GM12873 (cell line): ENCODE measurements around the gene MLPH.

Source experiments
- TF ChIP-seq, protein P1 (sequence below): IDR thresholded peaks from 2 replicates; pipeline ENCODE4 v1.5.1; 2012; ENCODE audit warnings: low read depth, mild to moderate bottlenecking, moderate library complexity, low read length, control low read depth; ENCODE audit not compliant: insufficient read depth; ENCODE audit errors: missing control alignments

Gene MLPH

DNA sequence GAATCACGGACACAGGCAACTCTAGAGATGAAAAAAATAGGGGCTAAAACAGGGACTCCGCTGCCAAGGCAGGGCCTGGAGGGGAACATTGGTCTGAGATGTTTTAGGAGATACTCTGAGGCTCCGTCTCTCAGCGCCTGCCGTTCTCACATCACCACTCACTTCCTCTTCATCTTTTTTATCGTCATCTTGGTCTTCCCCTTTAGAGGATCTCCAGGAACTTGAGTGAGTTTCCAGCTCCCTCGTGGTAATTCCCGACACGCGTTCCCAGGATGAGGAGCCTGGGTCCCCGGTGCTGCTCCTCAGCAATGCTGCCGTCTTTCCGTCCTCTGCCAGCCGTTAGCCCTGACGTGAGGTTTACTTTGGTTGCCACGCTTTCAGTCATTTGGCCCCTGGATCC lies 16.1 kb downstream of the MLPH start:
- TF ChIP-seq, protein P1, sequence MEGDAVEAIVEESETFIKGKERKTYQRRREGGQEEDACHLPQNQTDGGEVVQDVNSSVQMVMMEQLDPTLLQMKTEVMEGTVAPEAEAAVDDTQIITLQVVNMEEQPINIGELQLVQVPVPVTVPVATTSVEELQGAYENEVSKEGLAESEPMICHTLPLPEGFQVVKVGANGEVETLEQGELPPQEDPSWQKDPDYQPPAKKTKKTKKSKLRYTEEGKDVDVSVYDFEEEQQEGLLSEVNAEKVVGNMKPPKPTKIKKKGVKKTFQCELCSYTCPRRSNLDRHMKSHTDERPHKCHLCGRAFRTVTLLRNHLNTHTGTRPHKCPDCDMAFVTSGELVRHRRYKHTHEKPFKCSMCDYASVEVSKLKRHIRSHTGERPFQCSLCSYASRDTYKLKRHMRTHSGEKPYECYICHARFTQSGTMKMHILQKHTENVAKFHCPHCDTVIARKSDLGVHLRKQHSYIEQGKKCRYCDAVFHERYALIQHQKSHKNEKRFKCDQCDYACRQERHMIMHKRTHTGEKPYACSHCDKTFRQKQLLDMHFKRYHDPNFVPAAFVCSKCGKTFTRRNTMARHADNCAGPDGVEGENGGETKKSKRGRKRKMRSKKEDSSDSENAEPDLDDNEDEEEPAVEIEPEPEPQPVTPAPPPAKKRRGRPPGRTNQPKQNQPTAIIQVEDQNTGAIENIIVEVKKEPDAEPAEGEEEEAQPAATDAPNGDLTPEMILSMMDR: no peak

DNA sequence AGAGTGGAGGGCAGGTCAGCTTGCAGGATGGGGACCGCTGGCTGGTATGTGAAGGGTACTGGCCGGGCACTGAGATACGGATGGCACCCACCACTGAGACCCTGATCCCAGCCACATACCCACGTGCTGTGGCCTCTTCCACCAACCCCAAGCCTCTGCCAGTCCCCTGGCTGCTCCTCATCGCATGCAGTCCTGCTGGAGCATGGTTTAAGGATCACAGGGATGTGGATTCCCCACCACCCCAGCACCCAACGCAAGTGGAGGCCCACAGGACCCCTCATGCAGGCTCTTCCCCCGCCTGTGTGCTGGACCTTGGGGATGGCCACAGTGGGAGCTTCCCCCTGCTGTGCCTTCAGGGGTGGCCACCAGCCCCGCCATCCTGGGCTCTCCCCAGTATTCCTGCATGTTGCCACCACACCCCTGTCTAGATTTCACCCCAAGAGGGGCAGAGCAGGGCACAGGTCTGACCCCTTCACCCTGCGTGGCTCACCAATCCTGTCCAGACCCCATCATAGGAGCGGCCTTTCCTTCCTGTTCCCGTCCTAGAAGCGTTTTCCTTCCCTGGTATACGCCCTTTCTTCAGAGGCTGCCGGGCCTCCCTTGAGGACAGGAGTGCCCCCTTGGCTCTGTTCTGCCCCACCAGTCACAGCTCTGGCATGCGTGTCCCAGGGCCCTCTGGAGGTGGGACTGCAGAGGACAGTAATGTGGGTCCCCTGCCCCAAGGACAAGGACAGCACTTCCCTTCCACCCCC lies 18.3 kb downstream of the MLPH start:
- TF ChIP-seq, protein P1: no peak

DNA sequence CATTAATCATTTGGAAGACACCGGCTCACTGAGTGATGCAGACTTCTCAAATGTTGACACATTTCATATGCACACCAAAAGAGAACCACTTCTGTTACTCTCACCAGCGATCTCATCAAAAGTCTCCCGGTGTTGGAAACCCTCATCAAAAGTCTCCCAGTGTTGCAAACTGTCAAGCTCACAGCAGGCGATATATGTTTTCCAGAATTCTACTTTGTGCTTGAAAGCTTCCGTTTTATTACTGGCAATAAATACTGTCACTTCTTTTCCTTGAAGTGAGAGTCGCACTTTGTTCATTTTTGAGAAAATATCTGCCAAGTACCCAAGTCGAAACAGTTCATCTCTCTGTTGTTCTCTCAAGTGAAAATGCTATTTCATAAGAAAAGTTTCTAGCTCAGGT lies 20.5 kb downstream of the MLPH start:
- TF ChIP-seq, protein P1: no peak

DNA sequence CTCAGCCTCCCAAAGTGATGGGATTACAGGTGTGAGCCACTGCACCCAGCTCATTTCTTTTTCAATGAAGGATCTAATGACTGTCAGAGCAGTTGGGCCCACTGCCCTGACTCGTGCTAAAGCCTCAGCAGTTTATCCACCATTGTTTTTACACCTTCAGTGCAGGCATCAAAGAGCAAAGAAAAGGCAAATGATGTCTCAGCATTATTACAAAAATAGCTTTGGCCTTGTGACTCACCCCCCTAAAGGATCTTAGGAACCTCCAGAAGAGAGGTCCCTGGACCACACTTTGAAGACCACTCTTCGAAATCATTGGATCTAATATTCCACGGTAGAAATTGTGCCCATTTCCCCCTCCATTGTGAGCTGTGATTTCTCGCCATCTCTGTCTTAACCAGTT lies 21.3 kb downstream of the MLPH start:
- TF ChIP-seq, protein P1: no peak

DNA sequence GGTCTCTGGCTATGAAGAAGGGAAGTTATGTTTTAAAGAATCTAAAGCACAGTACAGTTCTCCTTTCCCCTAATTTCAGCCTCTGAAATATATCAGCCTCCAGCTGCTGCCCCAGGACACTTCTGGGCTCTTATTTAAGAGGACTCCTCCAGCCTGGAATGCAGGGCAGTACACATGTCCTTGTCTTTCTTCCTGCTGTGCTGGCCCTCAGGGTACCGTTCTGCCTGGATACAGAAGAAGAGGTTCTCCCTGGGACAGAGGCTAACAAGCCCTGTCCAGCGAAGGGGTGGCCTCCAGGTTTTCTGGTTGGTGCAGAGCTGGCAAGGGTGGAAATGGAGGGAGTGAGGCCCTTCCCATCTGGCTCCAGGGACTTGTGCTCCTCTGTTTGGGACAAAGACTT lies 22.1 kb downstream of the MLPH start:
- TF ChIP-seq, protein P1: no peak

DNA sequence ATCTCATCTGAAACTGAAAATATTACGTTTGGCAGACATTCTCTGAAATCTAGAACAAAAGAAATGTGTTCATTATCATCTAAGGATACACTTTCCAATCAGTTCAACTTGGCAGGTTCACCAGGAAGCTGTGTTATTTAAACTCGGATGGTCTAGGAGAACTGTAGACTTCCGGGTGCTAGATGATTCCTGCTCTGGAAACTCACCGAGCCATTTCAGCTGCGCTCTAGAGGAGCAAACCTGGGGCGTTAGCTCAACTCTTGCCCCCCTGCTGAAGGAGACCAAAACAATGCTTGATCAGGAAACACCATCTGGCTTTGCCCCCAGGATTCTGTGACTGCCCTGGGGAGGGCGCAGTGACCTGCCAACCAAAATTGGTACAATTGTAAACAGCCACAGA lies 22.9 kb downstream of the MLPH start:
- TF ChIP-seq, protein P1: no peak

DNA sequence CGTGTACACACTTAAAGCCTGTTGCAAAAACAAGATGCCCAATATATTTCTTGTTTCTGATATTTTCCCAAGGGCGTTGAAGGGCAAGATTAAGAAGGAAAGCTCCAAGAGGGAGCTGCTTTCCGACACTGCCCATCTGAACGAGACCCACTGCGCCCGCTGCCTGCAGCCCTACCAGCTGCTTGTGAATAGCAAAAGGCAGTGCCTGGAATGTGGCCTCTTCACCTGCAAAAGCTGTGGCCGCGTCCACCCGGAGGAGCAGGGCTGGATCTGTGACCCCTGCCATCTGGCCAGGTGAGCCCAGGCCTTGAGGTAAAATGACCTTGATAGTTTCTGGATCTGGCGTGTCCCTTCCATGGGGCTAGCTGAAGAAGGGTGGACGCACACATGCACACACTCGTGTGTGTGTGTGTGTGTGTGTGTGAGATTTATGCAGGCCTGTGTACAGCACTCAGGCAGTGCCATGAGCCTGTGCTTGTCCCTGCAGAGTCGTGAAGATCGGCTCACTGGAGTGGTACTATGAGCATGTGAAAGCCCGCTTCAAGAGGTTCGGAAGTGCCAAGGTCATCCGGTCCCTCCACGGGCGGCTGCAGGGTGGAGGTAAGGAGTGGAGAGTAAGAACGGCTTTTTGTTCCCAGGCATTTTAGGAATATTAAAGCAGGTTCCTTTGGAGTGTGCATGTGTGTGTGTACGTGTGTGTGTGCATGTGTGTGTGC lies 23.6 kb downstream of the MLPH start:
- TF ChIP-seq, protein P1: no peak
